HG03045 (cell line): ENCODE measurements around the gene UTP15.
A peak's percentile ranks its signal among the peaks of the same experiment; 100 is the strongest.

Experiments
- ATAC-seq: cut with Tn5 transposase; IDR thresholded peaks from one replicate; pipeline ENCODE4 v1.9.1; 2021; ENCODE audit warnings: mild to moderate bottlenecking, moderate library complexity; ENCODE audit not compliant: unreplicated experiment

Gene UTP15

DNA sequence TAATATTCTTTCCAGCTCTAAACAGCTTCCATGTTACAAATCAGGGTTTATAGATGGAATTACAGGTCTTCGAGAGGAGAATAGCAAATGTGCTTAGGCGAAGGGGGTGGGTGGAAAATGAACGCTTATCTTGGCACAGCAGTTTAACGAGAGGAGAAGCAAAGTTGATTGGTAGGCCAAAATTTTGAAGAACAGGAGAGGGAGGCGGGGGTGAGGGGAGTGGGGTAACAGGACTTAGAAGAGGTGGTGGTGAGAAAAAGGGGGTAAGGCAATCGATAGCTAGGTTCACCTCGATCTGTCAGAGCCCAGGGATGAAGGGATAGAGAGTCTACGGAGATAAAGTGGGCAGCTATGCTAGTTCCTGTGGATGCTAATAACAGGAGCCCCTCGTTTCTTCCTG, 868 bp upstream of the UTP15 start:
- peak; percentile 10 for ATAC-seq

- ATAC-seq: no peak
These were observed 515 bp downstream of the UTP15 start for GRCh38 chr5:73565969-73566547.

- ATAC-seq: no peak
These were observed 17.0 kb downstream of the UTP15 start for GRCh38 chr5:73582285-73583145.

- no peak for ATAC-seq
These were observed 22.4 kb downstream of the UTP15 start for GRCh38 chr5:73587923-73588322.

- no peak for ATAC-seq
These were observed 25.7 kb downstream of the UTP15 start for GRCh38 chr5:73591102-73591695.

DNA sequence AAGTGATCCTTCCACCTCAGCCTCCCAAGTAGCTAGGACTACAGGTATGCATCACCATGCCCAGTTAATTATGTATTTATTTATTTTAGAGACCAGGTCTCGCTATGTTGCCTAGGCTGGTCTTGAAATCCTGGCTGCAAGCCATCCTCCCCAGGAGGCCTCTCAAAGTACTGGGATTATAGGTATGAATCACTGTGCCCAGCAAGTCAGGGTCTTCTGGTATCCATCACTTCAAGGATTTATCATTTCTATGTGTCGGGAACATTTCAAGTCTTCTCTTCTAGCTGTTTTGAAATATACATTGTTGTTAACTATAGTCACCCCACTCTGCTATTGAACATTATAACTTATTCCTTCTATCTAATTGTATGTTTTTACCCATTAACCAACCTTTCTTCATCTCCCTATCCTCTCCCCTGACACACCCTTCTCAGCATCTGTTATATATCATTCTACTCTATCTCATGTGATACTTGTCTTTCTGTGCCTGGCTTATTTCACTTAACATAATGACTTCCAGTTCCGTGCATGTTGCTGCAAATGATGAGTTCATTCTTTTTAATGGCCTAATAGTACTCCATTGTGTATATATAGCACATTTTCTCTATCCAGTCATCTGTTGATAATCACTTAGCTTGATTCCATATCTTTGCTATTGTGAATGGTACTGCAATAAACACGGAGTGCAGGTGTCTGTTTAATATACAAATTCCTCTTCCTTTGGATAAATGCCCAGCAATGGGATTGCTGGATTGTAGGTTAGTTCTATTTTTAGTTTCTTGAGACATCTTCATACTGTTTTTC, 26.4 kb downstream of the UTP15 start:
- ATAC-seq: no peak

DNA sequence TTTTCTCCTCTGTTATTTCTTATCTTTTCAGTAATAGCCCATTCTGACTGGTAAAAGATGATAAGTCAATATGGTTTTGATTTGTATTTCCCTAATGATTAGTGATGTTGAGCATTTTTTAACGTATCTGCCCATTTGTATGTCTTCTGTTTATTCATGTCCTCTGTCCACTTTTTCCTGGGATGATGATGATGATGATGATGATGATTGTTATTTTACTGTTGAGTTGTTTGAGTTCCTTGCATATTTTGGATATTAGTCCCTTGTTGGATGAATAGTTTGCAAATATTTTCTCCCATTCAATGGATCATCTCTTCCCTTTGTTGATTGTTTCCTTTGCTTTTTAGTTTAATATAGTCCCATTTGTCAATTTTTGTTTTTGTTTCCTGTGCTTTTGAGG, 27.0 kb downstream of the UTP15 start:
- ATAC-seq: no peak

- no peak for ATAC-seq
These were observed 31.3 kb downstream of the UTP15 start for GRCh38 chr5:73596705-73597328.

DNA sequence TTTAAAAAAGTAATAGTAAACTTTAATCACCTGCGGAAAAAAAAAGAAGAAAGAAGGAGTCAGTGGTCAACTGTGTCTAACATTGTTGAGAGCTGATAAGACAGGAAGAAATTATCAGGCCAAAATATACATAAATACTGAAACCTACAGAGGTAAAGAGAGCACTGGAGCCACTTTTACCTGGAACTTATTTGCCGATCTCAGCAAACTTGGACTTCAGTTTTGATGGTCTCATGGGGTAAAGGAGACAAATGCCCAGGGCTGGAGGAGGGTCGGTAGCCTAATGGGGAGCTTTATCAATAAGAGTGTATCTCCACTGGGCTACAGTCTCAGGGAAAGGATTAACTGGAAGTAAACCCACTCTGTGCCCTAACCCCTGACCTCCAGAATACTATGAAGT, 33.8 kb downstream of the UTP15 start:
- ATAC-seq: no peak

DNA sequence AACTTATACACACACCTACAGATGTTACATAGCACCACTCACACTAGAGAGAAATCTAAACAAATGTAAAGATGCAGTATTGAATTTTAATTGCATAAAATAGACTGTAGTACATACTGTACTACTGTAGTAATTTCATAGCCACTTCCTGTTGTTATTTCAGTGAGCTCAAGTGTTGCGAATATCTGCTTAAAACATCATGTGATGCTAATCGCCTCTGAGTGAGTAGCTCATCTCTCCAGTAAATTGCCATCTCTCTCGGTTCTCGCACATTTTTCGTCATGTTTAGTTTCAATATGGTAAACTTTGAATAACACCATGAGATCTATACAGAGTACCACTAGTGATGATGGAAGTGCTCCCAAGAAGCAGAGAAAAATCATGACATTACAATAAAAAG, 38.5 kb downstream of the UTP15 start:
- no peak for ATAC-seq

- no peak for ATAC-seq
These were observed 39.9 kb downstream of the UTP15 start for GRCh38 chr5:73605223-73606087.

DNA sequence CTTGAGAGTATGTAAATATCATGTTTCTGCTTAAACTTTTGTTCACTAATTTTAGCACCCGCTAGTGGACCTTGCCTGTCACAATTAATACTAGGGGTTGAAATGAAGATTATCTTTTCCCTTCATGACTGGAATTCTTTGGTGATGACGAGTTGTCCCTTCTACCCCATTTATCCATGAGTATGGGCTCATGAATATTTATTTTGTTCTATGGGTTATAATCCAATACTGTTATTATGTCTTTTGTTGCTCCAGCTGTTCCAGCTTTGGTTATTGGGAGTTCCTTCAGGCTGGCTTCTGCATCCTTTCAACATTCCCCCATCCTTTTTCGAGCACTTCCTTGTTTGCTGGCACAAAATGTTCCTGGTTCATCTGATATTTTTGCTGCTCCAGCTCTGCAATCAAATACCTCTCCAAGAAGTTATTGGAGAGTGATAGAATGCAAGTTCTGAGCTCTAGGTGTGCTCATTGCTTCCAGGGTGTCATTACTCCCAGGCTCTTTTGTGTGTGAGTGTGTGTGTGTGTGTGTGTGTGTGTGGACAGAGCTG, 40.7 kb downstream of the UTP15 start:
- no peak for ATAC-seq

DNA sequence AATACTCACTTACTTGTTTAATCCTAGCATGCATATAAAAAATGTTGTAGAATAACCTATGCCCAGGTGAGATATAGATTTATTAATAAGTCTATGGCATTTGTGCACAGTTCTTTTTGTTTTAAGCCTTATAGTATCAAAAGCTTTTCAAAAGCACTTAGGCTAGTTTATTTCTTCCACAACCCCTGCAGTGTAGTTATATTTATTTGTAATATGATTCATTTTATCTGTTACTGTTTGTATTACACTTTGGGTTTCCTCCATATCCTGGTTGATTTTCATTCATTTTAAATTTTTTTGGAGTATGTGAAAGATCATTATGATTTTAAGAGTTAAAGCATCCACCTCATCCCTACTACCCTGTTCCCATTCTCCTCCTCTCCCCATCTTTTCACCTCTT, 41.7 kb downstream of the UTP15 start:
- no peak for ATAC-seq

DNA sequence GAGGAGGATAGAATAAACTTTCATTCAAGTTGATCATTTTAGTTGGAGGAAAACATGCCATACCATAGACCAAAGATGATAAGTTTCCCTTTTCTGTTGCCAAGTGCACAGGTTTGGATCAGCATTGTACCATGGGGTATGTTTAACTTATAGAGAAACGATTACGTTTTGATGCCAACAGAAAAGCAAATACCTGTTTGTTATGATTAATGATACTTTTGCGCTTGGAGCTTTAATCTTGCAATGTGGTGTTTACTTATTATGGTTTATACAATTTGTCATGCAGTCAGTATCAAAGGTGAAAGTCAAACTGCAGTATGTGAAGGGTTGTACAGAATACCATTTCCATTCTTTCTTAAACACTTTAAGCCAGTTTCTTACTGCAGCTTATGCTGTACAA, 47.3 kb downstream of the UTP15 start:
- ATAC-seq: no peak

DNA sequence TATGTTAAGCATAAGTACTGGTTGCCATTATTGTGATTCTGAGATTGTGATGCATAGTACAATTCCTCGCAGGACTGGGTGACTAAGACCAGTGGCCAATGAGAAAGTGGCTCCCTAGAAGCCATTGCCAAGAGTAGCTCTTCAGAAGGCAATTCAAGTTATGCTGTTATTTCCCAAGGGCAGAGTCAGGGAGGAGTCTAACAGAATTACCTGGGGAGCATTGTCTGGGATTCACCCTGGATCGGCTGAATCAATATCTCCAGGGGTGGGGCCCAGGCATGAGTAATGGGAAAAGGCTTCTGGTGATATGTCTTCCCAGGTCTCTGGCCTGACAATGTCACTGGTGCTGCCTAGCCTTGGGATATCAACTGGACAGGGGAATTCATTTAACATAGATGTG, 49.5 kb downstream of the UTP15 start:
- no peak for ATAC-seq

DNA sequence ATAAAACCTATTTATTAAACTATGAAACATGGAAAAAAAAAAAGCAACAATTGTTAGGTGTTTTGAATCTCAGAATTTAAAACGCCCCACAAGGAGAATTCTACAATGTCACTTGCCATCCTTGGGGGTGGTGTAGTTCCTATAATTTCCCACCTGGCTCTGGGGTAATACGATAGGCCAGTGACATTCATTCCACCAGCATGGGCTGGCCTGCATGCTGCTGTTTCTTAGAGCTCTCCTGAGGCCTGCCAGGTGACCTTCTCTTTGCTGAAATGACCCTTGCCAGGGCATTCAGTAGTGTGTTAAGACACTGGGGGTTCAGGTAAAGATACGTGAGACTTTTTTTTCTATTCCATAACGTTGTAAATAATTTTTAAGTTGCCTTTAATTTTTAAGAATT, 50.4 kb downstream of the UTP15 start:
- no peak for ATAC-seq

DNA sequence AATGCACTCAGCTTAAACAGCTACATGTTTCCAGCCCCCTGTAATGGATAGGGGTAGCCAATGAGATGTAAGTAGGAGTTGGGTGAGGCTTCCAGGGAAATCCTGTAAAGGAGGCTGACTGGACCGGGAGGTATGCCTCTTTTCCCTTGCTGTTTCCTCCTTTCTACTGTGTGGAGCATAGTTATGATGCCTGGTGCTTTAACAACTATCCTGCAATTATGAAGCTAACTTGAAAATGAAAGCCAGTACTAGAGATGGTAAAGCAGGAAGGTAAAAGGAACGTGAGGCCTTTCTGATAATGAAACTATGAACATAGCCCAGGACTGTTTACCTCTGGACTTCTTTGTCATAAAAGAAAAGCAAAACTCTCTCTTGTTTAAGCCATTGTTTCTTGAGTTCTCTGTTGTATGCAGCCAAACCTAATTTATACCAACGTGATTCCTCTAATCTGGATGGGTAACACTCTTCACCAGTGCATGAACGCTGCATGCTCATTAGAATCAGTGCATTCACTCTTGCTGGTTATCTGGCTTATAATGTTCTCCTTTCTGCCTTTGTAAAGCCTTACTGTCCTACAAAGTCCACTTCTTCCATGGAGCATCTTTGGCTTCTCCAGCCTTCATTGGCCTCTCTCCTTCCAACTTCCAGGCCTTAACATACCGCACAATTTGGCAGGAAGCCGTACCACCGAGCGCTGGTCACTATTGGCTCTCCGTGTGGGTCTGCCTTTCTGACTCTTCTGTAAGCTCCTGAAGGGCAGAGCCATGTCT, 52.2 kb downstream of the UTP15 start:
- ATAC-seq: no peak

- no peak for ATAC-seq
These were observed 54.2 kb downstream of the UTP15 start for GRCh38 chr5:73619606-73620333.
